NT2/D1 (cell line): Measurements from ENCODE around the gene DDX10.

ENCODE experiments used
- SUZ12 ChIP-seq: IDR thresholded peaks from 2 replicates; pipeline ENCODE4 v1.6.1; 2011; ENCODE audit not compliant: insufficient read length, insufficient read depth; ENCODE audit errors: extremely low read depth
- YY1 ChIP-seq: IDR thresholded peaks from 2 replicates; pipeline ENCODE4 v1.6.1; 2011; ENCODE audit not compliant: insufficient read length, insufficient read depth

DNA sequence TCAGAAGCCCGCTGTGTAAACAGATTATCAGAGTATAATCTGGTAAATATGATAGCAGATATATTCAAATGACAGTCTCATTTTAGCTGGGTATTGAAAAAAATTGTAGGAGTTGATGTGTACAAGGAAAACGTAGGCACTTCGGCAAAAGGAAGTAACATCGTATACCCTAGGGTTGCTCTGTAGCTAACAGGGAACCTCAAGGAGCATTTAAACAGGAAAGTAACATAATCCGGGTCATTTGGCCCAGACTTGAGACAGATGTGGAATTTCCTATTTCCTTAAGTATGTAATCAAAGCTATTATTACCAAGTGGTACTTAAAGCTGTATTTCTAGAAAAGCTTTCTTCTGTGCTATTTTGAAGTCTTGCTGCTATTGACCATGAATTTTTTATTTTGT lies 215.6 kb downstream of the DDX10 start:
- TF ChIP-seq YY1 = no peak
- TF ChIP-seq SUZ12 = no peak
